Karpas-422 (cell line): Measurements from ENCODE around the gene XCR1. TPM values are rescaled to one million over a fixed set of nuclear protein-coding genes. Genes with fewer than 3 reads are reported as not detected.

Source experiments
- DNase-seq: peaks from one replicate; pipeline ENCODE4 v3.0.0-alpha.2; 2015
- H2AFZ ChIP-seq: fragments of 200-600 bp; sonication (generic); 2 replicates; pipeline ENCODE4 v1.6.1; 2014; ENCODE audit warnings: antibody characterized with exemption, low read length, mixed read lengths
- H3K27ac ChIP-seq: fragments of 200-600 bp; sonication (generic); 2 replicates; pipeline ENCODE4 v1.5.1; 2014; ENCODE audit warnings: mild to moderate bottlenecking, low read length, moderate library complexity
- H3K27me3 ChIP-seq: fragments of 200-600 bp; sonication (generic); 2 replicates; pipeline ENCODE4 v1.6.1; 2014; ENCODE audit warnings: low read length, mixed read lengths
- H3K36me3 ChIP-seq: fragments of 200-600 bp; sonication (generic); 2 replicates; pipeline ENCODE4 v1.6.1; 2014; ENCODE audit warnings: low read length, mixed read lengths; ENCODE audit not compliant: insufficient read depth
- H3K4me1 ChIP-seq: fragments of 200-600 bp; sonication (generic); 2 replicates; pipeline ENCODE4 v1.6.1; 2014; ENCODE audit warnings: mild to moderate bottlenecking, low read length, mixed read lengths
- H3K4me2 ChIP-seq: fragments of 200-600 bp; sonication (generic); 2 replicates; pipeline ENCODE4 v1.6.1; 2014; ENCODE audit warnings: low read length, low read depth, mild to moderate bottlenecking; ENCODE audit not compliant: poor library complexity, severe bottlenecking
- H3K4me3 ChIP-seq: fragments of 200-600 bp; sonication (generic); 2 replicates; pipeline ENCODE4 v1.5.1; 2014; ENCODE audit warnings: mild to moderate bottlenecking, antibody characterized with exemption, low read length, mixed read lengths
- H3K79me2 ChIP-seq: fragments of 200-600 bp; sonication (generic); 2 replicates; pipeline ENCODE4 v1.6.1; 2014; ENCODE audit warnings: mild to moderate bottlenecking, low read length, mixed read lengths
- H3K9ac ChIP-seq: fragments of 200-600 bp; sonication (generic); 2 replicates; pipeline ENCODE4 v1.6.0; 2014; ENCODE audit warnings: low read length
- H3K9me2 ChIP-seq: fragments of 200-600 bp; sonication (generic), shearing (Covaris generic); replicated peaks from 2 replicates; pipeline ENCODE4 v1.6.0; 2014; ENCODE audit warnings: mild to moderate bottlenecking, low read length, moderate library complexity; ENCODE audit not compliant: insufficient read depth
- H3K9me3 ChIP-seq: fragments of 300-700, 200-600 bp; sonication (generic); 2 replicates; pipeline ENCODE4 v1.6.1; 2014; ENCODE audit warnings: low read length, mixed read lengths
- H4K20me1 ChIP-seq: fragments of 200-600 bp; sonication (generic); 2 replicates; pipeline ENCODE4 v1.6.1; 2014; ENCODE audit warnings: mild to moderate bottlenecking, antibody characterized with exemption, low read length, low read depth; ENCODE audit not compliant: insufficient read depth
- total RNA-seq: library from RNA; depleted of rRNA; stranded (reverse); fragments of >200 nt; shearing (Covaris generic); gene quantifications from 2 replicates; pipeline ENCODE4 v1.2.3, GENCODE V29; 2014; ENCODE audit warnings: low replicate concordance

The XCR1 gene
- total RNA-seq, 1 experiment from 2014 or later: not detected

GRCh38 chr3:45981346-45982074 is 45.8 kb downstream of the XCR1 start:
- Histone ChIP-seq H3K27me3 (no peaks in the 10 kb centered on the region), H3K4me3 (no peak overlapping the region), H3K4me1 (peaks cover 12% of the 10 kb centered on the region), H3K9me3 (no peaks in the 10 kb centered on the region), H3K4me2 (no peak overlapping the region), H3K9me2 (no peaks in the 10 kb centered on the region), H3K36me3 (peaks cover 25% of the 10 kb centered on the region; the same call in 1 of the 2 replicates), H4K20me1 (no peaks in the 10 kb centered on the region), H3K9ac (no peak overlapping the region), H3K79me2 (peaks cover 14% of the 10 kb centered on the region), H3K27ac (no peak overlapping the region), H2AFZ (no peak overlapping the region)
- no peak for DNase-seq

- Histone ChIP-seq H3K9ac (no peak overlapping the region), H3K36me3 (peaks cover 25% of the 10 kb centered on the region; the same call in 1 of the 2 replicates), H3K27ac (no peak overlapping the region), H3K4me2 (no peak overlapping the region), H3K79me2 (peaks cover 7% of the 10 kb centered on the region), H3K27me3 (no peaks in the 10 kb centered on the region), H3K4me3 (no peak overlapping the region), H3K4me1 (peaks cover 12% of the 10 kb centered on the region), H4K20me1 (no peaks in the 10 kb centered on the region), H2AFZ (no peak overlapping the region), H3K9me3 (no peaks in the 10 kb centered on the region), H3K9me2 (no peaks in the 10 kb centered on the region)
- DNase-seq: no peak
Measured at GRCh38 chr3:45980819-45981218, 46.5 kb downstream of the XCR1 start.

- Histone ChIP-seq H3K4me1 (peaks cover 12% of the 10 kb centered on the region), H3K9me2 (no peaks in the 10 kb centered on the region), H3K36me3 (peaks cover 25% of the 10 kb centered on the region; the same call in 1 of the 2 replicates), H3K4me2 (no peak overlapping the region), H3K4me3 (no peak overlapping the region), H3K9ac (no peak overlapping the region), H4K20me1 (no peaks in the 10 kb centered on the region), H2AFZ (no peak overlapping the region), H3K27me3 (no peaks in the 10 kb centered on the region), H3K27ac (no peak overlapping the region), H3K9me3 (no peaks in the 10 kb centered on the region), H3K79me2 (peaks cover 2% of the 10 kb centered on the region; the same call in 1 of the 2 replicates)
- no peak for DNase-seq
Measured at GRCh38 chr3:45980229-45980813, 47.0 kb downstream of the XCR1 start.

- Histone ChIP-seq H3K4me3 (no peak overlapping the region), H2AFZ (no peak overlapping the region), H3K4me2 (no peak overlapping the region), H3K79me2 (no peaks in the 10 kb centered on the region), H4K20me1 (no peaks in the 10 kb centered on the region), H3K27ac (no peak overlapping the region), H3K9me3 (no peaks in the 10 kb centered on the region), H3K27me3 (no peaks in the 10 kb centered on the region), H3K9ac (no peak overlapping the region), H3K9me2 (no peaks in the 10 kb centered on the region), H3K4me1 (peaks cover 20% of the 10 kb centered on the region), H3K36me3 (peaks cover 25% of the 10 kb centered on the region; the same call in 1 of the 2 replicates)
- DNase-seq: no peak
Measured at GRCh38 chr3:45979378-45979777, 47.9 kb downstream of the XCR1 start.

- Histone ChIP-seq H3K27me3 (no peaks in the 10 kb centered on the region), H2AFZ (no peak overlapping the region), H3K4me3 (no peak overlapping the region), H3K4me2 (no peak overlapping the region), H3K9me2 (no peaks in the 10 kb centered on the region), H3K27ac (no peak overlapping the region), H3K4me1 (peaks cover 26% of the 10 kb centered on the region), H3K36me3 (peaks cover 21% of the 10 kb centered on the region; the same call in 1 of the 2 replicates), H3K9me3 (no peaks in the 10 kb centered on the region), H3K79me2 (no peaks in the 10 kb centered on the region), H4K20me1 (no peaks in the 10 kb centered on the region), H3K9ac (no peak overlapping the region)
- DNase-seq: no peak
Measured at GRCh38 chr3:45978006-45978761, 49.1 kb downstream of the XCR1 start.

GRCh38 chr3:45976191-45977091 is 50.8 kb downstream of the XCR1 start:
- no peaks in the 10 kb centered on the region for H3K9me2 ChIP-seq
- H3K79me2 ChIP-seq: no peaks in the 10 kb centered on the region
- no peak overlapping the region for H3K9ac ChIP-seq
- H3K27ac ChIP-seq: no peak overlapping the region
- H3K9me3 ChIP-seq: no peaks in the 10 kb centered on the region
- DNase-seq: no peak
- H3K4me2 ChIP-seq: no peak overlapping the region
- H2AFZ ChIP-seq: no peak overlapping the region
- H3K4me3 ChIP-seq: no peak overlapping the region
- peaks cover 35% of the 10 kb centered on the region for H3K4me1 ChIP-seq
- H3K36me3 ChIP-seq: peaks cover 29% of the 10 kb centered on the region; the same call in 1 of the 2 replicates
- no peaks in the 10 kb centered on the region for H4K20me1 ChIP-seq
- no peaks in the 10 kb centered on the region for H3K27me3 ChIP-seq

- H2AFZ ChIP-seq: no peak overlapping the region
- no peak overlapping the region for H3K4me2 ChIP-seq
- no peaks in the 10 kb centered on the region for H3K27me3 ChIP-seq
- H3K27ac ChIP-seq: no peak overlapping the region
- peaks cover 25% of the 10 kb centered on the region; the same call in 1 of the 2 replicates for H3K36me3 ChIP-seq
- H3K4me1 ChIP-seq: peaks cover 28% of the 10 kb centered on the region
- no peak for DNase-seq
- no peak overlapping the region for H3K4me3 ChIP-seq
- H3K9me3 ChIP-seq: no peaks in the 10 kb centered on the region
- no peaks in the 10 kb centered on the region for H3K9me2 ChIP-seq
- H3K79me2 ChIP-seq: no peaks in the 10 kb centered on the region
- H4K20me1 ChIP-seq: no peaks in the 10 kb centered on the region
- no peak overlapping the region for H3K9ac ChIP-seq
Measured at GRCh38 chr3:45975686-45976085, 51.6 kb downstream of the XCR1 start.
